Activated T-cell treated with anti-CD3 and anti-CD28 coated beads for 1 hour (primary cell): ENCODE measurements around the gene TMEM54.

ENCODE experiments used
- DNase-seq: peaks from one replicate; pipeline ENCODE4 v3.0.0-alpha.2; 2020; ENCODE audit warnings: low read depth

The TMEM54 gene

GRCh38 chr1:32881871-32882850, 19.0 kb downstream of the TMEM54 start:
- no peak for DNase-seq

- no peak for DNase-seq
Measured at GRCh38 chr1:32881291-32881690, 19.9 kb downstream of the TMEM54 start.

GRCh38 chr1:32878637-32879041, 22.6 kb downstream of the TMEM54 start:
- no peak for DNase-seq

- DNase-seq = no peak
Measured at GRCh38 chr1:32878183-32878582, 23.0 kb downstream of the TMEM54 start.

- no peak for DNase-seq
Measured at GRCh38 chr1:32877211-32878110, 23.7 kb downstream of the TMEM54 start.

- no peak for DNase-seq
Measured at GRCh38 chr1:32876341-32877210, 24.6 kb downstream of the TMEM54 start.

GRCh38 chr1:32874860-32875752, 26.1 kb downstream of the TMEM54 start:
- no peak for DNase-seq

- no peak for DNase-seq
Measured at GRCh38 chr1:32873484-32873883, 27.7 kb downstream of the TMEM54 start.

GRCh38 chr1:32872192-32872460, 29.1 kb downstream of the TMEM54 start:
- DNase-seq = no peak

GRCh38 chr1:32871364-32872191, 29.6 kb downstream of the TMEM54 start:
- no peak for DNase-seq

GRCh38 chr1:32870615-32871363, 30.4 kb downstream of the TMEM54 start, which contains the start of gene FNDC5:
TSS of gene FNDC5 (minus strand) at chr1:32870912.
- no peak for DNase-seq

- no peak for DNase-seq
Measured at GRCh38 chr1:32869923-32870614, 31.1 kb downstream of the TMEM54 start.

GRCh38 chr1:32868806-32869455, 32.3 kb downstream of the TMEM54 start:
- DNase-seq = no peak

- no peak for DNase-seq
Measured at GRCh38 chr1:32868085-32868484, 33.1 kb downstream of the TMEM54 start.

- DNase-seq = no peak
Measured at GRCh38 chr1:32867671-32868070, 33.5 kb downstream of the TMEM54 start.

- no peak for DNase-seq
Measured at GRCh38 chr1:32867151-32867550, 34.0 kb downstream of the TMEM54 start.

GRCh38 chr1:32865639-32866405, 35.4 kb downstream of the TMEM54 start:
- no peak for DNase-seq
